ENCODE data around the gene MANEA. TPM values are rescaled to one million over a fixed set of nuclear protein-coding genes. Genes with fewer than 3 reads are reported as not detected.

MANEA gene
- total and polyA plus RNA-seq, 2 of the 8 experiments (the other 6 are each of a cell fraction or from before 2014, with no cell fraction given): 2.8 to 10.4 TPM

DNA sequence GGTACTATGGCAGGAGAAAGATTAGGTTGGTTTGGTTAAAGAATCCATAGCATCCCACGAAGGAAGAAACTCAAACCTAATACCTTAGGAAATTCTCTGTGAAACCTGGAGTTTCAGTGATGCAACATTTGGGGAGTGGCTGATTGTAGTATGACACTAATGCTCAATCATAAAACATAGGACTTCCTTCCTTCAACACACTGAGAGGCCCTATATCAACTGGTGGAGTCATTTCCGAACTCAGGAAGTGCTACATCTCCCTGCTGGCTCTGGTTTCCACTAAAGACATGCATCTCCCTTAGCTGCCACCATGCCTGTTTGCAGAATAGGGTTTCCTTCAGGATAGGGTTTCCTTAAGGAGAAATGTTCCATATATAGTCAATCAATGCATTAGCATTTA is 5.2 kb upstream of the MANEA start (continued):
- TF ChIP-seq ZNF274 (IDR thresholded peaks at IDR 0.05; ENCODE audit: borderline replicate concordance, extremely low read depth, low read length) (no peak), TBP (IDR thresholded peaks at IDR 0.05; ENCODE audit: low read depth, low read length) (no peak), JUND (IDR thresholded peaks at IDR 0.05; ENCODE audit: low read length) (no peak), BCL11A (IDR thresholded peaks at IDR 0.05; ENCODE audit: low read depth in 2 of 2, low read length in 2 of 2) (no peak)
